Smooth muscle cell (in vitro differentiated cells): ENCODE results near the gene DRD4. TPM values are rescaled to one million over a fixed set of nuclear protein-coding genes. Genes with fewer than 3 reads are reported as not detected.

Experiments used
- DNase-seq: peaks from one replicate; lab custom pipeline; 2025; ENCODE audit not compliant: unreplicated experiment; lab: John Stamatoyannopoulos, UW
- H2AFZ ChIP-seq: fragments of 200-600 bp; sonication (generic); 2 replicates; pipeline ENCODE4 v1.6.0; 2016; ENCODE audit warnings: antibody characterized with exemption, low read depth, mild to moderate bottlenecking
- H3F3A ChIP-seq: fragments of 200-600 bp; sonication (generic); 2 replicates; pipeline ENCODE4 v1.6.0; 2017; ENCODE audit warnings: antibody characterized with exemption, low read depth
- H3K27ac ChIP-seq: fragments of 200-600 bp; sonication (generic); 2 replicates; pipeline ENCODE4 v1.5.1; 2016; ENCODE audit warnings: low read depth, mild to moderate bottlenecking
- H3K27me3 ChIP-seq: fragments of 200-600 bp; sonication (generic); 2 replicates; pipeline ENCODE4 v1.6.1; 2016; ENCODE audit warnings: low read depth, mild to moderate bottlenecking
- H3K36me3 ChIP-seq: fragments of 200-600 bp; sonication (generic); 2 replicates; pipeline ENCODE4 v1.5.1; 2016; ENCODE audit warnings: low read depth
- H3K4me1 ChIP-seq: fragments of 200-600 bp; sonication (generic); 2 replicates; pipeline ENCODE4 v1.5.1; 2016; ENCODE audit warnings: low read depth
- H3K4me2 ChIP-seq: fragments of 200-600 bp; sonication (generic); 2 replicates; pipeline ENCODE4 v1.6.0; 2016; ENCODE audit warnings: mild to moderate bottlenecking
- H3K4me3 ChIP-seq: fragments of 200-600 bp; sonication (generic); 2 replicates; pipeline ENCODE4 v1.5.1; 2016; ENCODE audit warnings: mild to moderate bottlenecking
- H3K79me2 ChIP-seq: fragments of 200-600 bp; sonication (generic); 2 replicates; pipeline ENCODE4 v1.6.0; 2016; ENCODE audit warnings: low read depth, mild to moderate bottlenecking
- H3K9ac ChIP-seq: fragments of 200-600 bp; sonication (generic); 2 replicates; pipeline ENCODE4 v1.6.0; 2016; ENCODE audit warnings: low read depth
- H3K9me3 ChIP-seq: fragments of 200-600 bp; sonication (generic); replicated peaks from 2 replicates; pipeline ENCODE4 v1.5.1; 2016; ENCODE audit warnings: low read depth
- H4K20me1 ChIP-seq: fragments of 200-600 bp; sonication (generic); 2 replicates; pipeline ENCODE4 v1.6.0; 2016; ENCODE audit warnings: low read depth
- WGBS: methylation state at CpG from one replicate; pipeline ENCODE4 v1.1.7; 2016; ENCODE audit warnings: low lambda C conversion rate; 5-methylcytosine and 5-hydroxymethylcytosine counted together
- polyA plus RNA-seq: library from polyadenylated mRNA; unstranded; fragments of >200 nt; fragmentation: Nextera tagmentation; extraction: Ambion mirVana; gene quantifications from 2 replicates; pipeline ENCODE4 v1.2.1, GENCODE V29; 2016
- total RNA-seq: library from RNA; depleted of rRNA; stranded (reverse); fragments of >200 nt; gene quantifications from 2 replicates; pipeline ENCODE4 v1.2.3, GENCODE V29; 2014
- TF ChIP-seq, protein P1 (sequence below): fragments of 200-600 bp; sonication (generic); IDR thresholded peaks from 2 replicates; pipeline ENCODE4 v1.5.1; 2017; ENCODE audit warnings: borderline replicate concordance, mild to moderate bottlenecking, antibody characterized with exemption; ENCODE audit not compliant: insufficient read depth, poor library complexity, severe bottlenecking

The DRD4 gene
- total and polyA plus RNA-seq, 2 experiments from 2014 or later: 2.7 TPM; not detected in 1

DNA sequence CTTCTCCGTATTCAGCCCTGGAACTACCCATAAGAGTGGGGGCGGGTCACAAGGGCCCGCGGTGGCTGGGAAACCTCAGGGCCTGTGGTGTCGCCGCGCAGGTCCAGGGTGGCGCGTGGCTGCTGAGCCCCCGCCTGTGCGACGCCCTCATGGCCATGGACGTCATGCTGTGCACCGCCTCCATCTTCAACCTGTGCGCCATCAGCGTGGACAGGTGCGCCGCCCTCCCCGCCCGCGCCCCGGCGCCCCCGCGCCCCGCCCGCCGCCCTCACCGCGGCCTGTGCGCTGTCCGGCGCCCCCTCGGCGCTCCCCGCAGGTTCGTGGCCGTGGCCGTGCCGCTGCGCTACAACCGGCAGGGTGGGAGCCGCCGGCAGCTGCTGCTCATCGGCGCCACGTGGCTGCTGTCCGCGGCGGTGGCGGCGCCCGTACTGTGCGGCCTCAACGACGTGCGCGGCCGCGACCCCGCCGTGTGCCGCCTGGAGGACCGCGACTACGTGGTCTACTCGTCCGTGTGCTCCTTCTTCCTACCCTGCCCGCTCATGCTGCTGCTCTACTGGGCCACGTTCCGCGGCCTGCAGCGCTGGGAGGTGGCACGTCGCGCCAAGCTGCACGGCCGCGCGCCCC lies 2.4 kb downstream of the DRD4 start:
- Histone ChIP-seq H3K79me2 (no peaks in the 10 kb centered on the region), H3K36me3 (no peaks in the 10 kb centered on the region), H3K4me1 (peaks cover 23% of the 10 kb centered on the region), H2AFZ (no peak overlapping the region), H3K27me3 (peaks cover 21% of the 10 kb centered on the region), H3F3A (no peaks in the 10 kb centered on the region), H3K9me3 (no peaks in the 10 kb centered on the region), H3K9ac (peak overlapping the region; percentile 53), H3K4me3 (peak overlapping the region; percentile 9), H3K4me2 (peak overlapping the region; percentile 77), H4K20me1 (peaks cover 75% of the 10 kb centered on the region), H3K27ac (peak overlapping the region; percentile 85)
- TF ChIP-seq, protein P1, sequence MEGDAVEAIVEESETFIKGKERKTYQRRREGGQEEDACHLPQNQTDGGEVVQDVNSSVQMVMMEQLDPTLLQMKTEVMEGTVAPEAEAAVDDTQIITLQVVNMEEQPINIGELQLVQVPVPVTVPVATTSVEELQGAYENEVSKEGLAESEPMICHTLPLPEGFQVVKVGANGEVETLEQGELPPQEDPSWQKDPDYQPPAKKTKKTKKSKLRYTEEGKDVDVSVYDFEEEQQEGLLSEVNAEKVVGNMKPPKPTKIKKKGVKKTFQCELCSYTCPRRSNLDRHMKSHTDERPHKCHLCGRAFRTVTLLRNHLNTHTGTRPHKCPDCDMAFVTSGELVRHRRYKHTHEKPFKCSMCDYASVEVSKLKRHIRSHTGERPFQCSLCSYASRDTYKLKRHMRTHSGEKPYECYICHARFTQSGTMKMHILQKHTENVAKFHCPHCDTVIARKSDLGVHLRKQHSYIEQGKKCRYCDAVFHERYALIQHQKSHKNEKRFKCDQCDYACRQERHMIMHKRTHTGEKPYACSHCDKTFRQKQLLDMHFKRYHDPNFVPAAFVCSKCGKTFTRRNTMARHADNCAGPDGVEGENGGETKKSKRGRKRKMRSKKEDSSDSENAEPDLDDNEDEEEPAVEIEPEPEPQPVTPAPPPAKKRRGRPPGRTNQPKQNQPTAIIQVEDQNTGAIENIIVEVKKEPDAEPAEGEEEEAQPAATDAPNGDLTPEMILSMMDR: no peak
- no peak for DNase-seq
- 3% methylated on average over 42 of the region's 80 CpGs for WGBS

DNA sequence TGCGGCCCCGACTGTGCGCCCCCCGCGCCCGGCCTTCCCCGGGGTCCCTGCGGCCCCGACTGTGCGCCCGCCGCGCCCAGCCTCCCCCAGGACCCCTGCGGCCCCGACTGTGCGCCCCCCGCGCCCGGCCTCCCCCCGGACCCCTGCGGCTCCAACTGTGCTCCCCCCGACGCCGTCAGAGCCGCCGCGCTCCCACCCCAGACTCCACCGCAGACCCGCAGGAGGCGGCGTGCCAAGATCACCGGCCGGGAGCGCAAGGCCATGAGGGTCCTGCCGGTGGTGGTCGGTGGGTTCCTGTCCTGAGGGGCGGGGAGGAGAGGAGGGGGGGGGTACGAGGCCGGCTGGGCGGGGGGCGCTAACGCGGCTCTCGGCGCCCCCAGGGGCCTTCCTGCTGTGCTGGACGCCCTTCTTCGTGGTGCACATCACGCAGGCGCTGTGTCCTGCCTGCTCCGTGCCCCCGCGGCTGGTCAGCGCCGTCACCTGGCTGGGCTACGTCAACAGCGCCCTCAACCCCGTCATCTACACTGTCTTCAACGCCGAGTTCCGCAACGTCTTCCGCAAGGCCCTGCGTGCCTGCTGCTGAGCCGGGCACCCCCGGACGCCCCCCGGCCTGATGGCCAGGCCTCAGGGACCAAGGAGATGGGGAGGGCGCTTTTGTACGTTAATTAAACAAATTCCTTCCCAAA lies 3.1 kb downstream of the DRD4 start:
- Histone ChIP-seq H3K36me3 (no peaks in the 10 kb centered on the region), H3K9me3 (no peaks in the 10 kb centered on the region), H2AFZ (no peak overlapping the region), H3K4me1 (peaks cover 23% of the 10 kb centered on the region), H4K20me1 (peaks cover 71% of the 10 kb centered on the region), H3K9ac (no peak overlapping the region), H3K27me3 (peaks cover 21% of the 10 kb centered on the region), H3K79me2 (no peaks in the 10 kb centered on the region), H3F3A (no peaks in the 10 kb centered on the region), H3K4me3 (no peak overlapping the region), H3K27ac (no peak overlapping the region), H3K4me2 (no peak overlapping the region)
- TF ChIP-seq, protein P1: no peak
- 51% methylated on average over 24 of the region's 69 CpGs for WGBS
- no peak for DNase-seq

DNA sequence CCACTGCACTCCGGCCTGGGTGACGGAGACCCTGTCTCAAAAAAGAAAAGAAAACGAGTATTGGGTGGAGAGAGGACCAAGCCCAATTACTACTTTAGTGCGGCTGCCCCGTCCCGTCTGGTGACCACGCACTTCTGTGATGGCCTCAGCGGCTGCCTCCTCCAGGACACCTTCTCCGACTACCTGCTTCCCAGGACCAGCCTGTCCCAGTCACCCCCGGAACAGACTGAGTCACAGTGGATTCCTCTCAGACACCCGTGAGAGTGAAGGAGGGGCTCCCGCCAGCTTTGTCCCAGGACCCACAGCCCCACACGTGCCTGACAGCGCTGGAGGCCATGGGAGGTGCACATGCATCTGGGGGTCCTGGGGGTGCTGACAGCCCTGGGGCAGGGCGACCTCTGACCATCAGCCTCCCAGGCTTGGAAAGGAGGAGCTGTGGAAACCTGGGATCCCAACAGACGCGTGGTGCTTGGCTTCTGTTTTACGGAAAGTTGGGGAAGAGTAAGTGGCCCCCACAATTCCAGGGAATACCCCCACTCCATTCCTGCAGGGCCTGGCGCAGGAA lies 4.8 kb downstream of the DRD4 start:
- WGBS: 92% methylated on average over 19 of the region's 19 CpGs
- no peak overlapping the region for H3K27ac ChIP-seq

More for the DNA sequence above, 4.8 kb downstream of the DRD4 start:
- Histone ChIP-seq H3K4me3 (no peak overlapping the region), H3K4me1 (peaks cover 23% of the 10 kb centered on the region), H3K9ac (no peak overlapping the region), H3F3A (no peaks in the 10 kb centered on the region), H2AFZ (no peak overlapping the region), H4K20me1 (peaks cover 57% of the 10 kb centered on the region), H3K79me2 (no peaks in the 10 kb centered on the region), H3K4me2 (no peak overlapping the region), H3K9me3 (no peaks in the 10 kb centered on the region), H3K27me3 (peaks cover 12% of the 10 kb centered on the region), H3K36me3 (no peaks in the 10 kb centered on the region)
- DNase-seq: no peak
- TF ChIP-seq, protein P1: no peak
